ENCODE data around the gene RNPEP.
"Not testable (repeated sequence)": the region's sequence is repeated elsewhere in the genome, so short reads cannot be mapped to it uniquely, and the experiment has no call there.

RNPEP gene

GRCh38 chr1:202036595-202037387, 54.3 kb downstream of the RNPEP start:
- DNase-seq (ENCODE audit: low spot score) = no peak

GRCh38 chr1:202037706-202038296, 55.4 kb downstream of the RNPEP start:
- DNase-seq (ENCODE audit: low spot score) = no peak

GRCh38 chr1:202038688-202039346, 56.4 kb downstream of the RNPEP start:
- no peak for DNase-seq (ENCODE audit: low spot score)

GRCh38 chr1:202045705-202046104, 63.3 kb downstream of the RNPEP start:
- DNase-seq (ENCODE audit: low spot score) = no peak

GRCh38 chr1:202046227-202046626, 63.8 kb downstream of the RNPEP start:
- DNase-seq (ENCODE audit: low spot score) = no peak

- no peak for DNase-seq (ENCODE audit: low spot score)
Measured at GRCh38 chr1:202046748-202047708, 64.6 kb downstream of the RNPEP start.

- DNase-seq (ENCODE audit: low spot score) = no peak
Measured at GRCh38 chr1:202047977-202048376, 65.5 kb downstream of the RNPEP start.

- no peak for DNase-seq (ENCODE audit: low spot score)
Measured at GRCh38 chr1:202049129-202049528, 66.7 kb downstream of the RNPEP start.

- no peak for DNase-seq (ENCODE audit: low spot score)
Measured at GRCh38 chr1:202054094-202054493, 71.6 kb downstream of the RNPEP start.

- not testable (repeated sequence) for DNase-seq (ENCODE audit: low spot score)
Measured at GRCh38 chr1:202054673-202055072, 72.2 kb downstream of the RNPEP start.

Data from HuH-7 (cell line).